Naive thymus-derived CD8-positive, alpha-beta T cell (primary cell): Measurements from ENCODE around the gene YPEL3. TPM values are rescaled to one million over a fixed set of nuclear protein-coding genes. Genes with fewer than 3 reads are reported as not detected.

ENCODE experiments used
- ATAC-seq, 2 donors: fragments of 150-1000 bp; cut with Tn5 transposase in 1 of 2; sonication (Bioruptor Pico), chemical (Tn5 transposase) in 1 of 2; 1 replicate in 1 of 2; 2 replicates in 1 of 2; pipeline ENCODE4 v1.10.0; 2021; ENCODE audit warnings: mild to moderate bottlenecking in 2 of 2, moderate library complexity in 2 of 2
- POLR2A ChIA-PET: fragments of 350-600 bp; sonication (Branson Sonifier 250); formaldehyde crosslinking; loops from one replicate; lab custom pipeline; 2021; ENCODE audit warnings: antibody characterized with exemption; lab: Charles Lee
- DNase-seq, 10 donors: peaks; one replicate each; pipeline versions ENCODE4 v3.0.0 to v3.0.0-alpha.2; 2020 to 2022
- H3K27ac Mint-ChIP-seq, 10 donors: one replicate each; pipeline ENCODE4 v1.8.0; 2020 to 2022; ENCODE audit warnings: mild to moderate bottlenecking in 10 of 10, mixed read lengths in 10 of 10, moderate library complexity in 4 of 10, inconsistent platforms in 1 of 10
- H3K27me3 Mint-ChIP-seq, 5 donors: one replicate each; pipeline ENCODE4 v1.8.0; 2021 to 2022; ENCODE audit warnings: mixed read lengths in 5 of 5
- H3K36me3 Mint-ChIP-seq, 3 donors: one replicate each; pipeline ENCODE4 v1.8.0; 2020 to 2022; ENCODE audit warnings: mixed read lengths in 3 of 3, mild to moderate bottlenecking in 2 of 3, inconsistent platforms in 1 of 3
- H3K4me1 Mint-ChIP-seq, 4 donors: one replicate each; pipeline ENCODE4 v1.8.0; 2021 to 2022; ENCODE audit warnings: mixed read lengths in 4 of 4
- H3K4me3 Mint-ChIP-seq, 10 donors: one replicate each; pipeline ENCODE4 v1.8.0; 2020 to 2022; ENCODE audit warnings: mild to moderate bottlenecking in 10 of 10, mixed read lengths in 10 of 10, moderate library complexity in 6 of 10, inconsistent platforms in 1 of 10
- H3K9me3 Mint-ChIP-seq, 9 donors: one replicate each; pipeline ENCODE4 v1.8.0; 2020 to 2022; ENCODE audit warnings: mixed read lengths in 9 of 9, mild to moderate bottlenecking in 3 of 9, inconsistent platforms in 1 of 9, moderate library complexity in 1 of 9
- polyA plus RNA-seq, 3 donors: library from polyadenylated mRNA; unstranded; fragments of 300-500 nt; fragmentation: Illumina TruSeq; gene quantifications; one replicate each; pipeline ENCODE4 v1.2.3, GENCODE V29; 2021
- total RNA-seq, 8 experiments: library from RNA in 2 of 8; stranded (reverse) in 2 of 8; gene quantifications; one replicate each; pipeline ENCODE4 v1.2.3 and lab custom pipeline; 2021 to 2026

YPEL3 gene
- total and polyA plus RNA-seq, 5 experiments from 2014 or later = 201 to 301 (median 254) TPM

DNA sequence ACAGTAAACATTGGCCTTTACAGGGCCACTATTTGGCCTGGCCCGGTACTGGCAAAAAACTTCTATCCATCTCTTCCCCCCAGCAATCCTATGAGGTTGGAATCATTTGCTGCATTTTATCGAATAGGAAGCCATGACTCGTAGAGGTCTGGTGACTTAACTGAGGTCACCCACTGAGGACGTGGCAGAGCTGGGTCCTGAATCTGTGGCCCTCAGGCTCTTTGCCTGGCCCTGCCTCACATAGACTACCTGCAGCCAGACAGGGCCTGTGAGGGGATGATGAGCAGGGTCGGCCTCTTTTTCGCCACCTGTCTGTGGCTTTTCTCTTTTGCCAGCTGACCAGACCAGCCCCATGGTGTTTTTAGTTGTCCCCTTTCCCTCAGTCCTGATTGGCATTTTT, 18.4 kb downstream of the YPEL3 start:
- no peaks in the 10 kb centered on the region for H3K27me3 Mint-ChIP-seq
- no peaks in the 10 kb centered on the region for H3K9me3 Mint-ChIP-seq
- DNase-seq (no peak), ATAC-seq (no peak)
- H3K4me1 Mint-ChIP-seq = peaks cover 22 to 47% (median 37%) of the 10 kb centered on the region in 4 donors
- H3K36me3 Mint-ChIP-seq = peaks cover 0 to 46% (median 2%) of the 10 kb centered on the region in 3 donors
- peak overlapping the region; percentile 87 to 98 (median 96) for H3K4me3 Mint-ChIP-seq
- H3K27ac Mint-ChIP-seq = peak overlapping the region in 9 of 10 donors; percentile 76 to 98 (median 94)
- POLR2A ChIA-PET = interaction anchor here (0.6 to 11.2 kb wide), 5 partner anchors 12 to 196 kb away, joined by 3 to 127 read pairs (median 4); partner anchors contain the start of genes ALDOA, CORO1A and TBX6

DNA sequence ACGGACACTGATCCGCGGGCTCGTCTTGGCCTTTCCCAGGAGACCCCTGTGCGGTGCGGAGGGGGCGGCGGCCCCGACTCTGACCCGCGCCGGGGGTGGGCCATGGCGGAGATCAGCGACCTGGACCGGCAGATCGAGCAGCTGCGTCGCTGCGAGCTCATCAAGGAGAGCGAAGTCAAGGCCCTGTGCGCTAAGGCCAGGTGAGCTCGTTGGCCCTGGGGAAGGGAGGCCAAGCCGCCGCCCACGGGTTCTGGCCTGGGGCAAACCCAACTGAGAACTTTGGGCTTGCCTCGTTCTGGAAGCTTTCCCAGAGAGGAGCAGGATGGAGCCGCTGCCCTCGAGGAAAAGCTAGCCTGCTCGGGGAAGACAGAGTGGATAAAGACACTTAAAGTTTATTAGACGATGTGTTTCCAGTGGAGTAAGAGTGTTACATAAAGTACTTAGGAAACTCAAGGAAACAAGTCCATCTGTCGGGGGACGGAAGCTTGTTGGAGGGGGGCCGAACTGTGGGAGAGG, 19.7 kb downstream of the YPEL3 start:
- peak overlapping the region; percentile 87 to 98 (median 96) for H3K4me3 Mint-ChIP-seq
- POLR2A ChIA-PET = interaction anchor here (0.6 to 11.2 kb wide), 8 partner anchors 10 to 1783 kb away, joined by 3 to 127 read pairs (median 5); partner anchors contain the start of genes ALDOA, CORO1A and TBX6
- peak overlapping the region; percentile 85 to 98 (median 94) for H3K27ac Mint-ChIP-seq
- H3K9me3 Mint-ChIP-seq = no peaks in the 10 kb centered on the region
- no peaks in the 10 kb centered on the region for H3K27me3 Mint-ChIP-seq
- ATAC-seq (peak; percentile 49 to 51), DNase-seq (peak in 1 of 10 donors; percentile 65)
- peaks cover 0 to 46% (median 7%) of the 10 kb centered on the region in 3 donors for H3K36me3 Mint-ChIP-seq
- H3K4me1 Mint-ChIP-seq = peaks cover 18 to 49% (median 38%) of the 10 kb centered on the region in 4 donors

- ATAC-seq (peak; percentile 86 to 96), DNase-seq (peak; percentile 83 to 93 (median 89))
- Mint-ChIP-seq H3K27ac (peak within 1 kb of the TSS; percentile 94 to 98 (median 97)), H3K4me3 (peak within 1 kb of the TSS; percentile 90 to 98 (median 96)), H3K27me3 (no peaks in the 10 kb centered on the region), H3K9me3 (no peaks in the 10 kb centered on the region), H3K4me1 (peaks cover 18 to 54% (median 39%) of the 10 kb centered on the region in 4 donors), H3K36me3 (peaks cover 0 to 46% (median 7%) of the 10 kb centered on the region in 3 donors)
- POLR2A ChIA-PET = interaction anchor here (0.6 to 11.2 kb wide), 7 partner anchors 10 to 111 kb away, joined by 3 to 127 read pairs (median 6); partner anchors contain the start of genes ALDOA and TBX6
Observed at GRCh38 chr16:30075503-30076275, 20.3 kb downstream of the YPEL3 start, which contains the start of gene PPP4C. Gene PPP4C (plus strand): TSS chr16:30075994. CDS start chr16:30076378, 384 bp downstream.

DNA sequence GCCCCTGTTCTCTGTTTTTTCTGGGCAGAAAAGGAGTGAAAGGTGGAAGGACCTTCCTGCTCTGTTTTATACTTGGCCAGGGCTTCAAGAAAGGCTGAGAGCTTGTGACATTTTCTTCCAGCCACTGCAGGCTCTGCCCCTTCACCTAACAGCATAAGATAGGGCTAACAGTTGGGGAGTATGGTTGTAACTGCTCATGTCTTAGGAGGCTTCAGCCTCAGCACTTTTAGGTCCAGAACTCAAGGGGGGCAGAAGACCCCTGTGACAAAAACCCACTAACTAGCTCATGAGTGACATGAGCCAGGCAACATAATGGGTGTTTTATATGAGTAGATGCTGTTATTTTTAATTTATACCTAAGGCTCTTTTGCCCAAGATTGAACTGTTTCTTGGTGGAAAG, 25.5 kb downstream of the YPEL3 start:
- Mint-ChIP-seq H3K27ac (peak overlapping the region in 6 of 10 donors; percentile 18 to 73 (median 58)), H3K4me1 (peaks cover 10 to 53% (median 39%) of the 10 kb centered on the region in 4 donors), H3K27me3 (no peaks in the 10 kb centered on the region), H3K4me3 (peak overlapping the region in 2 of 10 donors; percentile 33 to 62), H3K9me3 (no peaks in the 10 kb centered on the region), H3K36me3 (peaks cover 0 to 59% (median 15%) of the 10 kb centered on the region in 3 donors)
- no peak for DNase-seq
- ATAC-seq = no peak
- POLR2A ChIA-PET = interaction anchor here (0.7 to 11.2 kb wide), 7 partner anchors 12 to 118 kb away, joined by 3 to 127 read pairs (median 3); partner anchors contain the start of gene TBX6

DNA sequence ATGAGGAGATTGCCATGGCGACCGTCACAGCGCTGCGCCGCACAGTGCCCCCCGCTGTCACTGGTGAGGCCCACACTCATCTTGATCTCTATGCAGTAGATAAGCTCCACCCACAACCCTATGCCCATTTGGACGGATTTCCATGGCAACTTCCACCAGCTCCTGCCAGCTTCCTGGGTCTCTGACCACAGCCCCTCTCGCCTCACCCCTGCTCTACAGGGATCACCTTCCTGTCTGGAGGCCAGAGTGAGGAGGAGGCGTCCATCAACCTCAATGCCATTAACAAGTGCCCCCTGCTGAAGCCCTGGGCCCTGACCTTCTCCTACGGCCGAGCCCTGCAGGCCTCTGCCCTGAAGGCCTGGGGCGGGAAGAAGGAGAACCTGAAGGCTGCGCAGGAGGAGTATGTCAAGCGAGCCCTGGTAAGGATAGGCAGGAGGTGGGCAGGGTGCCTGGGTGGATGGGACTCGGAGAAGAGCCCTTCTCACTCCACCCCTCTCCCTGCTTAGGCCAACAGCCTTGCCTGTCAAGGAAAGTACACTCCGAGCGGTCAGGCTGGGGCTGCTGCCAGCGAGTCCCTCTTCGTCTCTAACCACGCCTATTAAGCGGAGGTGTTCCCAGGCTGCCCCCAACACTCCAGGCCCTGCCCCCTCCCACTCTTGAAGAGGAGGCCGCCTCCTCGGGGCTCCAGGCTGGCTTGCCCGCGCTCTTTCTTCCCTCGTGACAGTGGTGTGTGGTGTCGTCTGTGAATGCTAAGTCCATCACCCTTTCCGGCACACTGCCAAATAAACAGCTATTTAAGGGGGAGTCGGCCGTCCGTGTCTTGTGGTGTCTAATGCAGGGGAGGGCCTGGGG, 26.2 kb downstream of the YPEL3 start:
- H3K4me1 Mint-ChIP-seq = peaks cover 10 to 52% (median 36%) of the 10 kb centered on the region in 4 donors
- POLR2A ChIA-PET = interaction anchor here (0.6 to 11.2 kb wide), 7 partner anchors 12 to 93 kb away, joined by 3 to 127 read pairs (median 4); partner anchors contain the start of gene TBX6
- H3K27me3 Mint-ChIP-seq = no peaks in the 10 kb centered on the region
- no peak for ATAC-seq
- DNase-seq = no peak
- peak overlapping the region in 2 of 10 donors; percentile 33 to 62 for H3K4me3 Mint-ChIP-seq
- H3K36me3 Mint-ChIP-seq = peaks cover 0 to 59% (median 15%) of the 10 kb centered on the region in 3 donors
- H3K27ac Mint-ChIP-seq = peak overlapping the region in 7 of 10 donors; percentile 18 to 84 (median 55)
- H3K9me3 Mint-ChIP-seq = no peaks in the 10 kb centered on the region

- peak; percentile 34 to 71 (median 56) for DNase-seq
- POLR2A ChIA-PET = interaction anchor here (0.6 to 11.2 kb wide), 9 partner anchors 13 to 117 kb away, joined by 3 to 192 read pairs (median 4); partner anchors contain the start of genes TBX6 and YPEL3
- no peaks in the 10 kb centered on the region for H3K9me3 Mint-ChIP-seq
- H3K36me3 Mint-ChIP-seq = peaks cover 0 to 59% (median 15%) of the 10 kb centered on the region in 3 donors
- H3K27me3 Mint-ChIP-seq = no peaks in the 10 kb centered on the region
- H3K4me3 Mint-ChIP-seq = peak overlapping the region in 9 of 10 donors; percentile 23 to 86 (median 65)
- H3K4me1 Mint-ChIP-seq = peaks cover 13 to 50% (median 39%) of the 10 kb centered on the region in 4 donors
- no peak for ATAC-seq
- H3K27ac Mint-ChIP-seq = peak overlapping the region; percentile 41 to 94 (median 83)
Observed at GRCh38 chr16:30068750-30069610, 27.0 kb downstream of the YPEL3 start.

DNA sequence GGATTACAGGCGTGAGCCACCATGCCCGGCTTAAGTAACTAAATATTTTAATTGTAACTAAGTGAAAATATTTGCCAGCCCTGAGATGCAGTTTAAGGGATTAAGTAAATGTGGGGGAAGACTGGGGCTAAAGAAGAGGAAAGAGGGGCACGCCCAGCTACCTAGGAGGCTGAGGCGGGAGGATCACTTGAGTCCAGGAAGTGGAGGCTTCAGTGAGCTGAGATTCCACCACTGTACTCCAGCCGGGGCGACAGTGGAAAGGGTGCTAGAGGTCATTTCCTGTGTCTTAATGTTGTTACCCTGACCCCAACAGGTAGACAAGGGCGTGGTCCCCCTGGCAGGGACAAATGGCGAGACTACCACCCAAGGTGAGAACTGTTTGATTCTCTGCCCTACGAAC, 27.7 kb downstream of the YPEL3 start:
- Mint-ChIP-seq H3K36me3 (peaks cover 0 to 59% (median 15%) of the 10 kb centered on the region in 3 donors), H3K27me3 (no peaks in the 10 kb centered on the region), H3K4me1 (peaks cover 17 to 57% (median 46%) of the 10 kb centered on the region in 4 donors), H3K9me3 (no peaks in the 10 kb centered on the region), H3K27ac (peak overlapping the region; percentile 34 to 94 (median 83)), H3K4me3 (peak overlapping the region in 8 of 10 donors; percentile 23 to 86 (median 68))
- ATAC-seq (no peak), DNase-seq (no peak)
- POLR2A ChIA-PET = interaction anchor here (0.7 to 8.0 kb wide), 4 partner anchors 24 to 310 kb away, joined by 3 to 192 read pairs (median 5); partner anchors contain the start of genes TBX6 and YPEL3

- no peaks in the 10 kb centered on the region for H3K9me3 Mint-ChIP-seq
- no peak for DNase-seq
- peak overlapping the region in 9 of 10 donors; percentile 57 to 99 (median 97) for H3K27ac Mint-ChIP-seq
- H3K27me3 Mint-ChIP-seq = no peaks in the 10 kb centered on the region
- POLR2A ChIA-PET = interaction anchor here (0.8 to 8.0 kb wide), 7 partner anchors 9 to 350 kb away, joined by 3 to 192 read pairs (median 8); partner anchors contain the start of genes CORO1A, PPP4C, TBX6 and TMEM219
- H3K4me1 Mint-ChIP-seq = peaks cover 17 to 60% (median 47%) of the 10 kb centered on the region in 4 donors
- ATAC-seq = no peak
- H3K4me3 Mint-ChIP-seq = peak overlapping the region in 9 of 10 donors; percentile 50 to 100 (median 99)
- peaks cover 0 to 59% (median 15%) of the 10 kb centered on the region in 3 donors for H3K36me3 Mint-ChIP-seq
Observed at GRCh38 chr16:30067584-30067916, 28.5 kb downstream of the YPEL3 start.

GRCh38 chr16:30066761-30067583, 29.0 kb downstream of the YPEL3 start:
- POLR2A ChIA-PET = interaction anchor here (0.5 to 8.0 kb wide), 25 partner anchors 9 to 882 kb away, joined by 3 to 192 read pairs (median 5); partner anchors contain the start of genes CORO1A, KCTD13, PPP4C and SEPTIN1
- H3K4me1 Mint-ChIP-seq = peaks cover 17 to 58% (median 46%) of the 10 kb centered on the region in 4 donors
- peak overlapping the region; percentile 57 to 99 (median 97) for H3K27ac Mint-ChIP-seq
- ATAC-seq (no peak), DNase-seq (no peak)
- H3K9me3 Mint-ChIP-seq = no peaks in the 10 kb centered on the region
- peaks cover 0 to 54% (median 12%) of the 10 kb centered on the region in 3 donors for H3K36me3 Mint-ChIP-seq
- H3K4me3 Mint-ChIP-seq = peak overlapping the region; percentile 98 to 100 (median 99)
- no peaks in the 10 kb centered on the region for H3K27me3 Mint-ChIP-seq
